Thyroid gland (tissue), 4 donors: ENCODE results near the gene OBSCN. TPM values are rescaled to one million over a fixed set of nuclear protein-coding genes. Genes with fewer than 3 reads are reported as not detected.
A peak's percentile ranks its signal among the peaks of the same experiment; 100 is the strongest.

Source experiments
- DNase-seq, 2 donors: peaks; one replicate each; pipeline ENCODE4 v3.0.0-alpha.2; 2019
- H3K27ac ChIP-seq, 3 donors: fragments of 200-600 bp; sonication (generic); 1 replicate in 2 of 3; 2 replicates in 1 of 3; pipeline ENCODE4 v1.5.1; 2016 to 2019; ENCODE audit warnings: mild to moderate bottlenecking in 1 of 3, moderate library complexity in 1 of 3
- H3K27me3 ChIP-seq: fragments of 200-600 bp; sonication (generic); one replicate; pipeline ENCODE4 v1.5.1; 2019
- H3K36me3 ChIP-seq, 2 donors: fragments of 200-600 bp; sonication (generic); one replicate each; pipeline ENCODE4 v1.5.1; 2016 to 2019
- H3K4me1 ChIP-seq, 2 donors: fragments of 200-600 bp; sonication (generic); one replicate each; pipeline ENCODE4 v1.5.1; 2017 to 2019
- H3K4me3 ChIP-seq, 3 donors: fragments of 200-600 bp; sonication (generic); replicated peaks in 1 of 3; 1 replicate in 2 of 3; 2 replicates in 1 of 3; pipeline ENCODE4 v1.5.1; 2016; ENCODE audit warnings: mild to moderate bottlenecking in 1 of 3
- H3K9me3 ChIP-seq: fragments of 200-600 bp; sonication (generic); one replicate; pipeline ENCODE4 v1.5.1; 2017
- CTCF ChIP-seq, 6 experiments: fragments of 200-600 bp in 3 of 6; fragments of 450-650 bp in 3 of 6; sonication (generic) in 3 of 6; IDR thresholded peaks; one replicate each; pipeline ENCODE4 v1.5.1; 2016 to 2019; ENCODE audit warnings: antibody characterized with exemption in 6 of 6, mild to moderate bottlenecking in 2 of 6, inconsistent platforms in 1 of 6, moderate library complexity in 1 of 6
- POLR2A ChIP-seq, 2 donors: fragments of 450-650 bp; IDR thresholded peaks; one replicate each; pipeline ENCODE4 v1.6.1; 2017; ENCODE audit warnings: antibody characterized with exemption in 2 of 2, mild to moderate bottlenecking in 2 of 2, moderate library complexity in 1 of 2
- WGBS, 2 donors: methylation state at CpG; one replicate each; pipeline ENCODE4 v1.1.5; 2017; 5-methylcytosine and 5-hydroxymethylcytosine counted together
- intact Hi-C: fragments of 100-400 bp; cut with DNase I; formaldehyde crosslinking; loops from one replicate; pipeline ENCODE4 v1.15.1; 2023
- total RNA-seq, 4 donors: library from RNA; depleted of rRNA; stranded (reverse); fragments of >200 nt; gene quantifications; one replicate each; pipeline ENCODE4 v1.2.3, GENCODE V29; 2016

The OBSCN gene
- total RNA-seq, 4 donors from 2014 or later: 24.0 to 35.1 (median 31.5) TPM

GRCh38 chr1:228234921-228235320 is 27.1 kb downstream of the OBSCN start:
- Histone ChIP-seq H3K9me3 (no peaks in the 10 kb centered on the region), H3K4me3 (no peak overlapping the region), H3K4me1 (no peaks in the 10 kb centered on the region), H3K36me3 (no peaks in the 10 kb centered on the region), H3K27me3 (no peaks in the 10 kb centered on the region), H3K27ac (no peak overlapping the region)
- DNase-seq: no peak
- no peak for TF ChIP-seq POLR2A (IDR thresholded peaks at IDR 0.05)
- no peak for TF ChIP-seq CTCF (IDR thresholded peaks at IDR 0.05)
- intact Hi-C loops: no loop called here
- 94 to 100% methylated on average over 2 of the region's 2 CpGs for WGBS, 2 donors

DNA sequence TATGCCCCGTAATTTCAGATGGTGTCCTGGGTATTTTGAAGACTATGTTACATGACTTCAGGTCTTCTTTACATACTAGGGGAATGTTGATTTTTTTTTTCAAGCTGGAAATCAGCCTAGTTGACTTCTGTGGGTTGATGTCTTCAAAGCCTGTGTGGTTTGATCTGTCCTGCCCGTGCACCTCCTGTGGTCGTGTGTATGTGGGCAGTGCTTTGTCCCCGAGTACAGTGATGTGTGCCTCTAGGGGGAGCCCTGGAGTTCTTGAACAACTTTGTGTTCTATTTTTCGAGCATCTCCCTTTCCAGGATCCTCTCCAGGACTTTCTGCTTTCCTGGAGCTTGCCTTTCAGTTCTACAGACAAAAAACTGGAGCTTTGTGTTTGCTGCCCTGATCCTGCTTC is 28.9 kb downstream of the OBSCN start:
- intact Hi-C loops: no loop called here
- no peaks in the 10 kb centered on the region for H3K27me3 ChIP-seq
- H3K36me3 ChIP-seq: no peaks in the 10 kb centered on the region
- H3K4me1 ChIP-seq: no peaks in the 10 kb centered on the region
- no peak for TF ChIP-seq POLR2A (IDR thresholded peaks at IDR 0.05)
- TF ChIP-seq CTCF (IDR thresholded peaks at IDR 0.05): peak in 2 of 6 experiments; percentile 31 to 41
- H3K27ac ChIP-seq: no peak overlapping the region
- peak; percentile 26 to 39 for DNase-seq
- H3K9me3 ChIP-seq: no peaks in the 10 kb centered on the region
- no peak overlapping the region for H3K4me3 ChIP-seq
- 54 to 76% methylated on average over 5 of the region's 5 CpGs for WGBS, 2 donors

- H3K4me1 ChIP-seq: no peaks in the 10 kb centered on the region
- peaks cover 0 to under 1% of the 10 kb centered on the region in 2 donors for H3K36me3 ChIP-seq
- intact Hi-C loops: no loop called here
- TF ChIP-seq POLR2A (IDR thresholded peaks at IDR 0.05) (no peak), CTCF (IDR thresholded peaks at IDR 0.05) (no peak)
- 98 to 99% methylated on average over 7 of the region's 7 CpGs for WGBS, 2 donors
- no peak for DNase-seq
- no peak overlapping the region for H3K27ac ChIP-seq
- H3K4me3 ChIP-seq: no peak overlapping the region
- no peaks in the 10 kb centered on the region for H3K9me3 ChIP-seq
- H3K27me3 ChIP-seq: no peaks in the 10 kb centered on the region
Measured at GRCh38 chr1:228238007-228238406, 30.2 kb downstream of the OBSCN start.

DNA sequence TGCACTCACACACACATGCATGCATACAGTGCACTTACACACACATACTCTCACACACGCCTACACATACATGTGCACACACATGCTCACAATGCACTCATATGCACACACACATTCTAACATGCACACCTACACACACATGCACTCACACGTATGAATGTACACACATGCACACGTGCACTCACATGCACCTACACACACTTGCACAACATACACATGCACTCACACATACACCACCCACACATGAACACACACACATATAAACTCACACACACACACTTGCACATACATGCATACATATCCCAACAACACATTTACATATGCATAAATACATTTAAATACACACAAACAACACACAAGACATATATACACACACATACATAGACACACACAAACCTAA is 30.6 kb downstream of the OBSCN start:
- DNase-seq: no peak
- Histone ChIP-seq H3K4me3 (no peak overlapping the region), H3K27me3 (no peaks in the 10 kb centered on the region), H3K27ac (no peak overlapping the region), H3K36me3 (peaks cover 4% of the 10 kb centered on the region in 2 donors), H3K4me1 (no peaks in the 10 kb centered on the region), H3K9me3 (no peaks in the 10 kb centered on the region)
- 65 to 100% methylated on average over 3 of the region's 3 CpGs for WGBS, 2 donors
- intact Hi-C loops: no loop called here
- no peak for TF ChIP-seq CTCF (IDR thresholded peaks at IDR 0.05)
- no peak for TF ChIP-seq POLR2A (IDR thresholded peaks at IDR 0.05)

GRCh38 chr1:228240411-228241240 is 32.8 kb downstream of the OBSCN start:
- Histone ChIP-seq H3K9me3 (no peaks in the 10 kb centered on the region), H3K27ac (no peak overlapping the region), H3K36me3 (peaks cover 17 to 22% of the 10 kb centered on the region in 2 donors), H3K4me1 (no peaks in the 10 kb centered on the region), H3K4me3 (no peak overlapping the region), H3K27me3 (no peaks in the 10 kb centered on the region)
- DNase-seq: no peak
- WGBS, 2 donors: 89 to 90% methylated on average over 13 of the region's 13 CpGs
- no peak for TF ChIP-seq CTCF (IDR thresholded peaks at IDR 0.05)
- TF ChIP-seq POLR2A (IDR thresholded peaks at IDR 0.05): no peak
- intact Hi-C loops: no loop called here
